NCI-H2107 (cell line): ENCODE measurements around the gene CCN5.

ENCODE experiments used
- DNase-seq: peaks from one replicate; lab custom pipeline; 2025; lab: John Stamatoyannopoulos, UW

Gene CCN5

GRCh38 chr20:44737116-44737515 lies 21.9 kb downstream of the CCN5 start:
- DNase-seq: no peak

- DNase-seq: no peak
Observed at GRCh38 chr20:44738813-44739477, 23.8 kb downstream of the CCN5 start.

GRCh38 chr20:44739942-44740341 lies 24.8 kb downstream of the CCN5 start:
- no peak for DNase-seq

GRCh38 chr20:44742304-44743079 lies 27.3 kb downstream of the CCN5 start:
- no peak for DNase-seq

GRCh38 chr20:44743080-44743701 lies 28.0 kb downstream of the CCN5 start:
- no peak for DNase-seq

- DNase-seq: no peak
Observed at GRCh38 chr20:44743916-44744655, 28.9 kb downstream of the CCN5 start.

GRCh38 chr20:44745122-44745597 lies 30.0 kb downstream of the CCN5 start:
- DNase-seq: no peak

- DNase-seq: no peak
Observed at GRCh38 chr20:44745598-44746366, 30.6 kb downstream of the CCN5 start, which contains the start of gene KCNK15. TSS of gene KCNK15 (plus strand) at chr20:44745865. CDS start at chr20:44745911, 46 bp downstream.

GRCh38 chr20:44746367-44747165 lies 31.4 kb downstream of the CCN5 start:
- DNase-seq: no peak

GRCh38 chr20:44747166-44748004 lies 32.2 kb downstream of the CCN5 start:
- peak; percentile 50 for DNase-seq

- DNase-seq: no peak
Observed at GRCh38 chr20:44748005-44748370, 32.8 kb downstream of the CCN5 start.

- no peak for DNase-seq
Observed at GRCh38 chr20:44750081-44750805, 35.1 kb downstream of the CCN5 start.

- no peak for DNase-seq
Observed at GRCh38 chr20:44752099-44752931, 37.1 kb downstream of the CCN5 start.

GRCh38 chr20:44754554-44754953 lies 39.4 kb downstream of the CCN5 start:
- no peak for DNase-seq

- DNase-seq: no peak
Observed at GRCh38 chr20:44756011-44756688, 41.0 kb downstream of the CCN5 start.

- no peak for DNase-seq
Observed at GRCh38 chr20:44756956-44757355, 41.8 kb downstream of the CCN5 start.
